T47D (cell line): ENCODE measurements around the gene TEX44.
"Not testable (repeated sequence)": the region's sequence is repeated elsewhere in the genome, so short reads cannot be mapped to it uniquely, and the experiment has no call there.

Experiments
- DNase-seq, 2 experiments: peaks; one replicate each; pipeline versions ENCODE4 v3.0.0 to v3.0.0-alpha.2; 2011 to 2012; ENCODE audit warnings: low read depth in 1 of 2, low spot score in 1 of 2
- JUND ChIP-seq: IDR thresholded peaks from 2 replicates; pipeline ENCODE4 v1.6.1; 2012; ENCODE audit warnings: low read depth
- in situ Hi-C: cut with HindIII; loops from 2 replicates; pipeline ENCODE4 v1.10.0; 2016; ENCODE audit warnings: low sequenced_read_pairs, low pct_unique_long_range_greater_than_20kb

TEX44 gene

DNA sequence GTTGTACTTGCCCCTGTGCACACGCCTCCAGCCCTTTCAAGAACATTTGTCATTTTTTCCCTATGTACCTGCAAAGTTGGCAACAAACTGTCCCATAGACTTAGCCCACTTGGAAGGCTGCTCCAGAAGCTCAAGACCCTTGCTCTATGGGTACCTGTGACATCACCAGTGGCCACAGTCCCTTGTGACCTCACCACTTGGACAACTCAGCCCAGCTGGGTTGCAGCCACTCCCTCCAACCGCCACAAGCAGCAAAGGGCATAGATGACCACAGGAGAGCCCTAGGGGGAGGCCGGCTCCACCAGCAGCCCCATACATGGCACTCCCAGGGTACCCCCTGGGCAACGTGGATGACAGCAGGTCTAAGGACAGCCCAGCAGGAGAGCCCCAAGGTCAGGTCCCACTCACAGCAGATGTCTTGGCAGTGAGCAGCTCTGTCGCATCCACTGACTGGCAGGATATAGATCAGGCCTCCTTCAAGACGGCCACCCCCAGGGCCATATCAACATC is at the start of gene TEX44:
TEX44 (plus strand) TSS at position 229 of the 510 bp plus-strand sequence; CDS start at position 317, 88 bp downstream.
- in situ Hi-C loops = no loop called here
- no peak for TF ChIP-seq JUND
- DNase-seq = no peak

DNA sequence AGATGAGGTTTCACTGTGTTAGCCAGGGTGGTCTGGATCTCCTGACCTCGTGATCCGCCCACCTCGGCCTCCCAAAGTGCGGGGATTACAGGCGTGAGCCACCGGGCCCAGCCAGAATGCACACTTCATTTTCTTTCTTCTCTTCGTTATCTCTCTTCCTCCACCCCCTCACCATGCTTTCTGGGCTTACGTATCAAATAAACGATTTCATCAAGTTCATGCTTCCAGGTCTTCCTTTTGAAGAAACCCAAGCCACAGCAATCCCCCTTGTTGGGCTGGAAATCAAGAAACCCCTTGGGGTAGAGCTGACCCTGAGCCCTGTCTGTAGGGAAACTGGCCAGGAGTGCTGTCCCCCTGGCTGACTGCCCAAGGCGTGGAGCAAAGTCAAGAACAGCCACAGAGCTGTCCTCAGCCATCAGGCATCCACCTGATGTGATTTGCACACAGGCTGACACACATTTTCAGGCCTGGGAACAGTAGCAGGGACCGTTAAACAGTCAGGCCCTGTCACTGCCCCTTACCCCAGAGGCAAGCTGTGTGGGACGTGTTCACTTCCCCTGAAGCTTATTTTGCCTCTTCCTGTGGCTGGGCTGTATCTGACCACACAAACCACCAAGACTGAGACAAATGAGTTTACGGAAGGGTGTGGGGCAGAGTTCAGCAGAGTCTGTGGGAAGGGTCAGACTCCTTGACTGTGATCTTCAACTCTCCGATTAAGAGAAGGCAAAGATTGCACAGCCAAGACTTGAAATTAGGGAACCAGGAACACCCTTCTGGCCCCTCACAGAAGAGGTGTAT is 47.4 kb upstream of the TEX44 start:
- no peak for TF ChIP-seq JUND
- no peak for DNase-seq
- in situ Hi-C loops = no loop called here

DNA sequence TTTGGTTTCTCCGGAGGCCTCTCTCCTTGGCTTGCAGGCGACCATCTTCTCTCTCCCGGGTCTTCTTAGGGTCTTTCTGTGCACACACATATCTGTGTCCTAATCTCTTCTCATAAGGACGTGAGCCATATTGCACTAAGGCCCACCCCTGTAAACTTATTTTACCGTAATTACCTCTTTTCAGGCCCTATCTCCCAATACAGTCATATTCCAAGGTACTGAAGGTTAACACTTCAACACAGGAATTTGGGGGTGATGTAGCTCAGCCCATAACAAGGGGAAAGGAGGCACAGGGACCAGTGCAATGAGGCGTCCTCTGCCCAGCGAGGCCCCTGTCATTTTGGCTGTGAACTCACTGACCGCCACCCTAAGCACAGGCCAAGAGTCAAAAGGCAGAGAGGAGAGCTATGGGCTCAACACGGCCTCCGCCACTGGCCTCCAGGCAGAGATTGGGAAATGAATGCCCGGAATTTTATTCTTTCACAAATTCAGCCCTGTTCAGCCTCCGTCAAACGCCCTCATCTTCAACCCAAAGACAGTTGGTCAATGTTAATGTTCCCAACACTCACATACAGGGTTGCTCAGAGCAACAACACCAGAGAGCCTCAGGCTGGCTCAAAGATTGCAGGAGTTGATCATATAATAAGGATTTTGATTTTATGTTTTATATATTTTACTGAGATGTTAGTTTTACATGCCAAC is 46.5 kb upstream of the TEX44 start:
- TF ChIP-seq JUND = no peak
- in situ Hi-C loops = no loop called here
- DNase-seq = no peak

DNA sequence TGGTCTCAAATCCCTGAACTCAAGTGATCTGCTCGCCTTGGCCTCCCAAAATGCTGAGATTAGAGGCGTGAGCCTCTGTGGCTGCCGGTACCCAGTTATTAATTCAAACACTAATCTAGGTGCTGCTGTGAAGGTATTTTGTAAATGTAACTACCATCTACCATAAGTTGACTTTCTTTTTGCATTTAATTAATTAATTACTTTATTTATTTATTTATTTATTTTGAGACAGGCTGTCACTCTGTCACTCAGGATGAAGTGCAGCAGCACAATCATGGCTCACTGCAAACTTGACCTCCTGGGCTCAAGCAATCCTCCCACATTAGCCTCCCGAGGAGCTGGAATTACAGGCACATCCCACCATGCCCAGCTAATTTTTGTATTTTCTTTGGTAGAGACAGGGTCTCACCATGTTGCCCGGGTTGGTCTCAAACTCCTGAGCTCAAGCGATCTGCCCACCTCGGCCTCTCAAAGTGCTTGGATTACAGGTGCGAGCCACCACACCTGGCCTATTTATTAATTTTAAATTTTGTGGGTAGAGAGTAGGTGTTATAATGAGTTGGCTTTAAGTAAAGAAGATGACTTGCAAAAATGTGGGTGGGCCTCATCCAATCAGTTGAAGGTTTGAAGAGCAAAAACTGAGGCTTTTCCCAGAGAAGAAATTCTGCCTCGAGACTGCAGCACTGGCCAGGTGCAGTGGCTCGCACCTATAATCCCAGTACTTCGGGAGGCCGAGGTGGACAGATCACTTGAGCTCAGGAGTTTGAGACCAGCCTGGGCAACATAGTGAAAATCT is 45.2 kb upstream of the TEX44 start:
- no peak for DNase-seq
- in situ Hi-C loops = no loop called here

DNA sequence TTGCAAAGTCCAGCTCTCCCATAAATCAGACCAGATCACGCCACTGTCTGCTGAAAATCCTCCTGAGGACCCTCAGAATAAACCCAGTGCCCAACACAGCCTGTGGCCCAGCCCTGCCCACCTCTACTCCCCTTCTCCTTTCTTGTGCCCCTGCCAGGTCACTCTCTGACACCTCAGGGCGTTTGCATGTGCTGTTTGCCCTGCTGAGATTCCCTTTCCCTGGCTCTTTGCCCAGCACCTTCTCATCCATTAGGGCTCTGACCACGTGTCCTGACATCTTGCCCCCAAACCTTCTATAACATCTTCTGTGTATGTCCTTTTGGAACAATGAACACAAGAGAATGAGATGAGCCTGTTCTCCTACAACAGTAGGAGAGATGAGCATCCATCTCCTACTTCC is 43.9 kb upstream of the TEX44 start:
- DNase-seq = no peak
- no peak for TF ChIP-seq JUND
- in situ Hi-C loops = no loop called here

More for the DNA sequence above, 45.2 kb upstream of the TEX44 start:
- no peak for TF ChIP-seq JUND

DNA sequence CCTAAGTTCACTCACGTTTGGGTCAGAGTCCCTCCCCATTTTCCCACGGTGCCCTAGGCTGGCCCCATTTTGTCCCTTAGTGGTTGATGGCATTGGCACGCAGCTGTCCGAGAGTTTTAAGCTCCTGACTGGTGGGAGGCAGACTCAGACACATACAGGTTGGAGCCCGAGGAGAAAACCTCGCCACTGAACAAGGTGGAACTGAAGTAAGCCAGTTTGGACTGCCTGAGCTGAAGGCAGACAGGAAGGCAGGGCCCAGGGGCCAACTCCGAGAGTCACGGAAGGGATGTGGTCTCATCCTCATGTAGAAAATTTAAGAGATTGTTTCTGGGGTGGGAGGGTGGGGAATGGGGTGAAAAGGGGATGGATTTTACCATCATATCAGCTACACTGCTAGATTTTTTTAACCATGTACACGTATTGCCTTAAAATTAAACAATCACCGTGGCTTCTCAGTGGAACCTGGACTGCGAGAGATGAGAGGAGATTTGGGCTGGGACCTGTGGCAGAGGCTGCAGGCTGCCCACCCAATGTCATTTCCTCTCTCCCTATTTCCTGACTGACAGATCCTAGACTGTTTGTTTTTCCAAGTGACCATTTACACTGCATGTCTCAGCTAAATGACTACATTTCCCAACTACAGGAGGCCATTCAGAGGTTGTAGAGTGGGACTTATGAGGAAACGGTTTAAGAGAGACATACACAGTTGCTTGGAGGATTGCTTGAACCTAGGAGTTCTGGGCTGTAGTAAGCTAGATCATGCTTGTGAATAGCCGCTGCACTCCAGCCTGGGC is 43.0 kb upstream of the TEX44 start:
- in situ Hi-C loops = no loop called here
- no peak for DNase-seq
- no peak for TF ChIP-seq JUND

DNA sequence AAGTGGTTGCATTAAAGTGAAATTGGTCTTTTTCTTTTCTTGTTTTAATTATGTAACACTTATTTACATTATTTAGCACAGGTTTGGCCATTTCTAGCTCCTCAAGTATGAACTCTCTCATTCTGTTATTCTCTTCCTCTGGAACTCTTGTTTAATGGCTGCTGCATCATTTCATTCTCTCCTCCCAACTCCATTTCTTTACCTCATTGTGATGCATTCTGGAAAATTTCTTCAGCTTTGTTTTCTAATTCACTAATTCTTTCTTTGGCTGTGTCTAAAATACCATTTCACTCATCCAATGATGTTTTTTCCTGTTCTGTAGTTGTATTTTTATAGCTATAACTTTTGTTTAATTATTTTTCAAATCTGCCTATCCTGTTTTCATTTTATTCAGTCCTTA is 39.9 kb upstream of the TEX44 start:
- in situ Hi-C loops = no loop called here
- no peak for TF ChIP-seq JUND
- DNase-seq = no peak

DNA sequence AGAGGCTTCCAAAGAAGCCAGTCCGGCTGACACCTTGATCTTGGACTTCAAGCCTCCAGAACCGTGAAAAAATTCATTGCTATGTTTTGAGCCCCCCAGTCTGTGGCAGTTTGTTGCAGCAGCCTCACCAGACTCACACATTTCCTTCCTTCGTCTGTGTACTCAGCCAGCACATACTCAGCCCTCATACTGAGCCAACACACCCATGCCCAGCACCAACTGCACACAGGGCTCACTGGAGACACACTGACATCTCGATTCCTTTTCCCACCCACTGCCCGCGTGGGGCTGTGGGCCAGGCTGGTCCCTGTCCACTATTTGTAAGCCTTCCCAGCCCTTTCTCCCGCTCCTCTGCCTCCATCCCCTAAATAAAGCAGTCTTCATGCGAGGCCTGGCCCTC is 38.3 kb upstream of the TEX44 start:
- no peak for TF ChIP-seq JUND
- in situ Hi-C loops = no loop called here
- DNase-seq = no peak

DNA sequence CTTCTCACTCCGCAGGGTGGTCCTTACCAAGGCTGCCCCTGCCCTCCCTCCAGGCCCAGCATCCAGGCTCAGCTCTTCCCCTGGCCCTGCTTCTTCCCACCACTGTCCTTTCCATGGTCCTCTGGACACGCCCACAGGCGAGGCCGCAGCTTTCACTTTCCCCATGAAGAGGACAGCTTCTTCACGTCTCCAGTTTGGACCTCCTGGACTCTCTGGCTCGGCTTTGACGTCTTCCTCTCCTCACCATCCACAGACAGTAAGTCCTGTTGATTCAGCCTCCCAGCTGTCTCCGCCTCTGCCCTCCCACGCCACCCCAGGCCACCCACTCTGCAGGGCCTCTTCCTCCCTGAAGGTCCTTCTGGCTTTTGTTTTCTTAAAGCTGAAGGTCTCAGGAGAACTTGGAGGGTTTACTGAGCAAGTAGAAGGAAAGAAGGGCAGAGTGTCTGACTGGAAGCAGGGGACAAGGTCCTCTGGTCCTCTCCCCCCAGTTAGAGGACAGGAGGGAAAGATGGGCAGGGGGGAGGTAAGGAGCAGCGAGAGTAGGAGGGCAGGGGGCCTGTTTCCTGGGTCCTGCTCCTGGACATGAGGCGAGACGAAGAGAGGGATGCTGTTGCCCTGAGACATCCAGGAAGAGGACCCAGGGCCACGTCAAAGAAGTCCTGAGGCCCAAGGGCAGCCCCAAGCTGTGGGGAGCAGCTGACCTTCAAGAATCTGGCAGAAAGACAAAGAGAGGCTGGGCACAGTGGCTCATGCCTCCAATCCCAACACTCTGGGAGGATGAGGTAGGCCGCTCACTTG is 37.7 kb upstream of the TEX44 start:
- no peak for DNase-seq
- in situ Hi-C loops = no loop called here
- TF ChIP-seq JUND = no peak

DNA sequence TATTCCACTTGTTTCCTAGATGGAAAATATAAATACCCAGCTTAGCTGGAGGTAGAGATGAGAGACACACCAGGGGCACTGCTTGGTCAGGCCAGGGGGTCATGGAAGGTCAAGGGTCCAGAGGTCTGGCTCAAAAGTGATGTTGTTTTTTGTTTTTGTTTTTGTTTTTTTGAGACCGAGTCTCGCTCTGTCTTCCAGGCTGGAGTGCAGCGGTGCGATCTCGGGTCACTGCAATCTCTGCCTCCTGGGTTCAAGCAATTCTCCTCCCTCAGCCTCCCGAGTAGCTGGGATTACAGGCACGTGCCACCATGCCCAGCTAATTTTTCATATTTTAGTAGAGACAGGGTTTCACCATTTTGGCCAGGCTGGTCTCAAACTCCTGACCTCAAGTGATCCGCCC is 36.2 kb upstream of the TEX44 start:
- DNase-seq, in situ Hi-C loops: not testable (repeated sequence)

DNA sequence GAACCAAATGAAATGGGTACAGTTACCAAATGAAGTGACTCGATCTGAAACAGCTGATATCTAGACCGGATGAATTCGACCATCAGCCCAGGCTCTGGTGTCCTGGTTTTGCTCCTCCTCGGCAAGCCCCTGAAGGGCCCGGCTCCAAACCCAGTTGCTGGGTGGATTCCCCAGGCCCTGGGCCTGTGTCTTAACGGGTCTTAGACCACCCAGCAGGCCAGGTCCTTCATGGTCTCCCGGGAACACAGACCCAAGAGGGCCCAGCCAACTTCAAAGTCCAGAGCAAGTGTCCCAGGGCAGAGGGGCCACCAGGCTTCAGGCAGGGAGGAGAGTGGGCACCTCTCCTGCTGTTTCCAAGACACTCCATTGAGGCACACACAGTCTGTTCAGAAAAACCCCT is 35.7 kb upstream of the TEX44 start:
- in situ Hi-C loops = no loop called here
- TF ChIP-seq JUND = no peak

More for the DNA sequence above, 35.7 kb upstream of the TEX44 start:
- DNase-seq = no peak
